ENCODE measurements around the gene FAAP24. TPM values are rescaled to one million over a fixed set of nuclear protein-coding genes. Genes with fewer than 3 reads are reported as not detected.
"Not testable (repeated sequence)": the region's sequence is repeated elsewhere in the genome, so short reads cannot be mapped to it uniquely, and the experiment has no call there.

FAAP24 gene
- total RNA-seq, 4 donors from 2014 or later, result 0.91 to 3.9 (median 2.1) TPM

DNA sequence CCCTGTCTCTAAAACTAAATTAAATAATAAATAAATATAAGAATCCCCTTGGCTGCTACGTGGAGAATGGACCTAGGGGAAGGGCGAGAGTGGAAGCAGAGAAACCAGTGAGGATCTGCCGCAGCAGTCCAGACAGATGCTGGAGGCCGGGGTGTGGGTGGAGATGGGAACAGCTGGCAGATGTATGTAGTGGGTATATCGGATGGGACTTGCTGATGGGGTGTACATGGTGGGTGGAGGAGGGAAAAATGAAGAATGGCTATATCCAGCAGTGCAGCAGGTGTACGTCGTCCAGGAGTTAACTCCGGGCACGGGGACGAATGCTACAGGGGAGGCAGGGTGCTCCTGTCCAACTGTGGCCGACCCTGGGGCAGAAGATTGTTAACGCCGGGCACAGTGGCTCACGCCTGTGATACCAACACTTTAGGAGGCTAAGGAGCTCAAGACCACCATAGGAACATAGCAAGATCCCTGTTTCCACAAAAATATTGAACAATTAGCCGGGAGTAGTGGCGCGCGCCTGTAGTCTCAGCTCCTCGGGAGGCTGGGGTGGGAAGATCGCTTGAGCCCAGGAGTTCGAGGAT, 938 bp upstream of the FAAP24 start:
- no peak for DNase-seq
- H3K27ac ChIP-seq, result peak overlapping the region in 3 of 4 donors; percentile 32 to 90 (median 77)
- 19 to 20% methylated on average over 17 to 19 of the region's 21 CpGs for WGBS, 2 donors
- intact Hi-C loops (cut with DNase I), result loop anchor here (10.0 kb wide), 1 partner anchor 144 kb away; no protein-coding TSS in a partner anchor
- no peaks in the 10 kb centered on the region for H3K9me3 ChIP-seq
- TF ChIP-seq, protein P1, sequence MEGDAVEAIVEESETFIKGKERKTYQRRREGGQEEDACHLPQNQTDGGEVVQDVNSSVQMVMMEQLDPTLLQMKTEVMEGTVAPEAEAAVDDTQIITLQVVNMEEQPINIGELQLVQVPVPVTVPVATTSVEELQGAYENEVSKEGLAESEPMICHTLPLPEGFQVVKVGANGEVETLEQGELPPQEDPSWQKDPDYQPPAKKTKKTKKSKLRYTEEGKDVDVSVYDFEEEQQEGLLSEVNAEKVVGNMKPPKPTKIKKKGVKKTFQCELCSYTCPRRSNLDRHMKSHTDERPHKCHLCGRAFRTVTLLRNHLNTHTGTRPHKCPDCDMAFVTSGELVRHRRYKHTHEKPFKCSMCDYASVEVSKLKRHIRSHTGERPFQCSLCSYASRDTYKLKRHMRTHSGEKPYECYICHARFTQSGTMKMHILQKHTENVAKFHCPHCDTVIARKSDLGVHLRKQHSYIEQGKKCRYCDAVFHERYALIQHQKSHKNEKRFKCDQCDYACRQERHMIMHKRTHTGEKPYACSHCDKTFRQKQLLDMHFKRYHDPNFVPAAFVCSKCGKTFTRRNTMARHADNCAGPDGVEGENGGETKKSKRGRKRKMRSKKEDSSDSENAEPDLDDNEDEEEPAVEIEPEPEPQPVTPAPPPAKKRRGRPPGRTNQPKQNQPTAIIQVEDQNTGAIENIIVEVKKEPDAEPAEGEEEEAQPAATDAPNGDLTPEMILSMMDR (IDR thresholded peaks at IDR 0.05), result no peak
- TF ChIP-seq POLR2A (IDR thresholded peaks at IDR 0.05), result no peak
- H3K4me3 ChIP-seq, result peak overlapping the region; percentile 54 to 90 (median 83)
- H3K27me3 ChIP-seq, result no peaks in the 10 kb centered on the region
- H3K36me3 ChIP-seq, result peaks cover 0 to 19% (median 0%) of the 10 kb centered on the region in 3 donors
- peaks cover 6 to 30% (median 11%) of the 10 kb centered on the region in 3 donors for H3K4me1 ChIP-seq

DNA sequence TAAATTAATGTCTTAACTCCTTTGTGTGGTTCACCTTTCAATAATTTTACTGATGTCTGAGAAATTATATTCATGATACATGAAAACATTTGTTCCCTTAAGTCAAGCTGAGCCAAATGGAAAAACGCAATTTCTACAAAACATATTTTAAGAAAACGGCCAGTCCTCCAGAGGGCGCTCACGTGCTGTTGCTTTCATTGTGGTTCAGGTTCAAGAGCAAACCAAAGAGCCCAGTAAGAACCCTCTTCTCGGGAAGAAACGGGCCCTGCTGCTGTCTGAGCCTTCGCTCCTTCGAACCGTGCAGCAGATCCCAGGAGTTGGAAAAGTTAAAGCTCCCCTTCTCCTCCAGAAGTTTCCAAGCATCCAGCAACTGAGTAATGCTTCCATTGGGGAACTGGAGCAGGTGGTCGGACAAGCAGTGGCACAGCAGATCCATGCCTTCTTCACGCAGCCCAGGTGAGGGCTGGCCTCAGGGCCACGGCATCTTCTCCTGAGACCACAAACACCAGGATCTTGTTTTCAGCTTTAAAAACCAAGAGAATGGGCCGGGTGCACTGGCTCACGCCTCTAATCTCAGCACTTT, 4.3 kb downstream of the FAAP24 start:
- Histone ChIP-seq H3K27ac (no peak overlapping the region), H3K27me3 (no peaks in the 10 kb centered on the region), H3K9me3 (no peaks in the 10 kb centered on the region), H3K4me1 (peaks cover 0 to 10% (median under 1%) of the 10 kb centered on the region in 3 donors), H3K4me3 (no peak overlapping the region), H3K36me3 (peaks cover 0 to 14% (median 0%) of the 10 kb centered on the region in 3 donors)
- DNase-seq, result no peak
- intact Hi-C loops (cut with DNase I), result loop anchor here (10.0 kb wide), 1 partner anchor 138 kb away; no protein-coding TSS in a partner anchor
- 10 to 33% methylated on average over 7 to 11 of the region's 14 CpGs for WGBS, 2 donors
- TF ChIP-seq, protein P1 (IDR thresholded peaks at IDR 0.05), result peak; percentile 29 to 75 (median 68)
- TF ChIP-seq POLR2A (IDR thresholded peaks at IDR 0.05), result no peak

DNA sequence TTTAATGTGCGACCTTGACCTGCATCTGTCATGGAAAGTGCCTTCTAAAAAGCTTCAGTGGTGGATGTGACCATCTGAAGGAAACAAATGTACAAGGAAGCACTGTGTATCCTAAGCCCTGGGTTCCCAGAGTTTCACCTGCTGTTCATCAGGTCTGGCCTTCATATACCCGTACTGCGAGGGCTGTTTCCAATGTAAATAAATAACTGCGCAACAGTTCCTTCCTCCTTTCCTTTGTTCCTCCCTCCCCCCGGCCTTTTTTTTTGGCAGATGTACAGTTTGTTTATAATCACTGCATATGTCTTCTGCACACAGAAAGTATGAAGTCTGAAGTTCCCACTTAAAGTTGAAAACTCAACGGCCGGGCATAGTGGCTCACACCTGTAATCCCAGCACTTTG, 5.2 kb downstream of the FAAP24 start:
- no peak for DNase-seq
- WGBS, 2 donors, result 61 to 74% methylated on average over 6 to 7 of the region's 7 CpGs
- intact Hi-C loops (cut with DNase I), result loop anchor here (10.0 kb wide), 1 partner anchor 138 kb away; no protein-coding TSS in a partner anchor

DNA sequence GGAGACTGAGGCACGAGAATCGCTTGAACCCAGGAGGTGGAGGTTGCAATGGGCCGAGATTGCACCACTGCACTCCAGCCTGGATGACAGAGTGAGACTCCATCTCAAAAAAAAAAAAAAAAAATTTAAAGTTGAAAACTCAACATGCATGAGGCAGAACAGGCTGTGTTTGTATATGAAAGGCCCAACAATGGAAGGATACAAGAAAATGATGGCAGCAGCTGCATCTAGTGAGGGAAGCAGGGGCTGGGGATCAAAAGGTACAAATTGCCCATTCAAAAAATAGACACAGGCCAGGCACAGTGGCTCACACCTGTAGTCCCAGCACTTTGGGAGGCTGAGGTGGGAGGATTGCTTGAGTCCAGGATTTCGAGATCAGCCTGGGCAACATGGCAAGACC, 5.8 kb downstream of the FAAP24 start:
- intact Hi-C loops (cut with DNase I), result loop anchor here (10.0 kb wide), 1 partner anchor 137 kb away; no protein-coding TSS in a partner anchor
- not testable (repeated sequence) for DNase-seq, H3K4me3 ChIP-seq, H3K27me3 ChIP-seq, H3K4me1 ChIP-seq, H3K27ac ChIP-seq, H3K9me3 ChIP-seq
- H3K36me3 ChIP-seq, result peaks cover 0 to 14% (median 0%) of the 10 kb centered on the region in 3 donors
- WGBS, 2 donors, result 97 to 98% methylated on average over 4 of the region's 4 CpGs

More for the DNA sequence above, 5.2 kb downstream of the FAAP24 start:
- Histone ChIP-seq H3K36me3 (peaks cover 0 to 14% (median 0%) of the 10 kb centered on the region in 3 donors), H3K27me3 (no peaks in the 10 kb centered on the region), H3K9me3 (no peaks in the 10 kb centered on the region), H3K4me3 (no peak overlapping the region), H3K27ac (no peak overlapping the region), H3K4me1 (peaks cover 0 to 7% (median 0%) of the 10 kb centered on the region in 3 donors)
- TF ChIP-seq POLR2A (IDR thresholded peaks at IDR 0.05), result no peak
- TF ChIP-seq, protein P1 (IDR thresholded peaks at IDR 0.05), result no peak

DNA sequence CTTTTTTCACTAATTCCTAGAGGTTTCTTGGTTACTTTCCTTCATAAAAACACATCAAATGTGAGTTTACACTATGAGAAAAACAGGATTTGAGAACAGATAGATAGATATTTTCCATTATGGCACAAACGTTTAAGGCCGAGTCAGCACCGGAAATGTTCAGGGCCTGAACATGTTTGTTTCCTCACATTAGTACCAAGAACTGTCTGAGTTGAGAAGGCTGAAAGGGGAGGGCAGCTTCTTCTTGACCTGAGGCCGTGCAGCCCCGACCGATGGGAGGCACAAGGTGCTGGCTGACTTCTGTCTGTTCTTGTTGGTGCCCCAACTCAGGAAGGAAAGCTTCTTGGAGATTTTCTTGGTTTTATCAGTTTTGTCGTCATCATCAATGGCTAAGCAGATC, 7.8 kb downstream of the FAAP24 start:
- not testable (repeated sequence) for H3K4me1 ChIP-seq, H3K27ac ChIP-seq, H3K9me3 ChIP-seq, H3K27me3 ChIP-seq, H3K4me3 ChIP-seq, DNase-seq
- intact Hi-C loops (cut with DNase I), result loop anchor here (10.0 kb wide), 1 partner anchor 135 kb away; no protein-coding TSS in a partner anchor
- WGBS, 2 donors, result 76 to 79% methylated on average over 7 of the region's 7 CpGs
- peaks cover 0 to 14% (median 0%) of the 10 kb centered on the region in 3 donors for H3K36me3 ChIP-seq

DNA sequence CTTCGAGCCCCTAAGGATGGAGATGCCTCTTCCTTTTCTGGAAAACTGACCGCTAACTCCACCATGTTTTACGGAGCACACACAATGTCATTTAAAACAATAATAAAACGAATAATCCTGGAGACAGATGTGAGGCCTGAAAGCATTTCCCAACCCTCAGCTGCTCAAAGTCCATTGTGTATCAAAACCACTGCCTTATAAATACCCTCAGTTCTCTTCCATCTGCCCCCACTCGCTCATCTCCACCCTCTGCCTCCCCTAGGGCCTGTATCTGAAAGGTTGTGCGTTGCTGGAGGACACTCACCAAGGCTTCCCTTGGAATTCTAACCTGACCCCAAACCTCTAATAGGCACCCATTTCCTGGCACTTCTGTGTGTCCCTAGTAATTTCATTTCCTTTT, 10.4 kb downstream of the FAAP24 start:
- intact Hi-C loops (cut with DNase I), result not testable (repeated sequence)
- 90 to 92% methylated on average over 6 of the region's 6 CpGs for WGBS, 2 donors

DNA sequence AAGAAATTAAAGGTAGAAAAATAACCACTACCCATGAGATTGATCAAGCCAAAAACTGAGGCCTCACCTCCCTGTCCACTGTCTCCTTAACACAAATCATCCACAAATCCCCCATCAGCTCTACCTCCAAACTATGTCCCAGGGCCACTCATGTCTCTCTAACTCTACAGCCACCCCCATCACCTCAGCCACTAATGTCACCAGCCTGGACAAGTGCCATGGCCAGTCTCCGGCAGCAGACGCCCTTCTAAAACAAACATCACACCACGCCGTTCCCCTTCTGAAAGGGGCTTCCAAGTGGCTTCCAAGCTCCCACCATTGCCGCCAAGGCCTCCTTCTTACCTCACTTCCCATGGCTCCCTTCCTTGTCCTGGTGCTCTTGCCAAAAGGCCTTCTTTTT, 16.2 kb downstream of the FAAP24 start:
- intact Hi-C loops (cut with DNase I); H3K27me3 ChIP-seq; H3K9me3 ChIP-seq; H3K4me3 ChIP-seq; DNase-seq; H3K27ac ChIP-seq; H3K4me1 ChIP-seq; H3K36me3 ChIP-seq: not testable (repeated sequence)
- 90 to 94% methylated on average over 5 of the region's 5 CpGs for WGBS, 2 donors

More for the DNA sequence above, 10.4 kb downstream of the FAAP24 start:
- not testable (repeated sequence) for H3K27ac ChIP-seq, H3K4me1 ChIP-seq, H3K36me3 ChIP-seq, H3K4me3 ChIP-seq, DNase-seq, H3K9me3 ChIP-seq, H3K27me3 ChIP-seq

Measured in esophagus squamous epithelium (tissue), 5 donors.